ENCODE measurements around the gene ITPRID1. TPM values are rescaled to one million over a fixed set of nuclear protein-coding genes. Genes with fewer than 3 reads are reported as not detected.

ITPRID1 gene
- polyA plus RNA-seq, 3 donors, result not detected

DNA sequence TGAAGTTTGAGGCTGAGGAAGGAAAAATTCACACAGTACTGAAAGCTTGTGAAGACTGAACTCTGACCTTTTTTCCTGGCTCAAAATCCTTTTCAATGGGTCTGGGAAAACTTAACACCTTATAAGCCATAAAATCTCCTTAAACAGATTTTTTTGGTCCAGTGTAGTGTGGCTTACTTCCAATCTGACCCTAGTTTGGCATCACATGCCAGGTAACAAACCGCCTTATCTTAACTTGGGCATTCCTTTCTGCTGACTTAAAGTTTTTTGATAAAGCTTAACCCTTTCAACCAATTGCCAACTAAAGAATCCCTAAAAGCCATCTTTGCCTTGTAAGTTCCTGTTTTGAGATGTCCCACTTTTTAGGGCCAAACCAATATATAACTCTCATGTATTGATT lies 13.2 kb upstream of the ITPRID1 start:
- Mint-ChIP-seq H3K27ac (no peak overlapping the region), H3K27me3 (ENCODE audit: low read depth in 3 of 3) (peaks cover 0 to 7% (median 0%) of the 10 kb centered on the region in 3 donors), H3K4me3 (no peak overlapping the region), H3K4me1 (no peaks in the 10 kb centered on the region), H3K36me3 (no peaks in the 10 kb centered on the region), H3K9me3 (peaks cover 0 to 2% (median 1%) of the 10 kb centered on the region in 7 donors)
- Histone ChIP-seq H3K9me3 (replicated peaks in 1 of 2; ENCODE audit: control insufficient read depth in 1 of 2, insufficient read depth in 1 of 2, low read length in 2 of 2) (no peaks in the 10 kb centered on the region), H3K4me1 (ENCODE audit: control insufficient read depth in 1 of 2, insufficient read depth in 2 of 2, low read length in 2 of 2) (no peaks in the 10 kb centered on the region), H3K9ac (ENCODE audit: insufficient read depth, low read length, poor library complexity, severe bottlenecking) (no peak overlapping the region), H3K27ac (ENCODE audit: low read depth in 1 of 2, low read length in 2 of 2) (no peak overlapping the region), H3K79me2 (ENCODE audit: insufficient read depth, low read length) (no peaks in the 10 kb centered on the region), H3K4me2 (replicated peaks; ENCODE audit: extremely low read depth, low read length, poor library complexity, severe bottlenecking) (no peak overlapping the region), H4K20me1 (ENCODE audit: insufficient read depth, low read length) (no peaks in the 10 kb centered on the region), H3K4me3 (replicated peaks in 1 of 3; ENCODE audit: low read depth in 2 of 3, low read length in 3 of 3) (no peak overlapping the region), H3K27me3 (ENCODE audit: control insufficient read depth in 2 of 2, insufficient read depth in 2 of 2, low read length in 2 of 2) (no peaks in the 10 kb centered on the region), H2AFZ (ENCODE audit: insufficient read depth, low read depth, low read length, poor library complexity, severe bottlenecking) (no peak overlapping the region), H3K36me3 (replicated peaks in 1 of 2; ENCODE audit: control insufficient read depth in 1 of 2, insufficient read depth in 2 of 2, low read length in 2 of 2) (no peaks in the 10 kb centered on the region)
- no peak for DNase-seq
- WGBS (ENCODE audit: insufficient coverage), result no CpG with 5 or more reads among the region's 1 CpG
- TF ChIP-seq, protein P1, sequence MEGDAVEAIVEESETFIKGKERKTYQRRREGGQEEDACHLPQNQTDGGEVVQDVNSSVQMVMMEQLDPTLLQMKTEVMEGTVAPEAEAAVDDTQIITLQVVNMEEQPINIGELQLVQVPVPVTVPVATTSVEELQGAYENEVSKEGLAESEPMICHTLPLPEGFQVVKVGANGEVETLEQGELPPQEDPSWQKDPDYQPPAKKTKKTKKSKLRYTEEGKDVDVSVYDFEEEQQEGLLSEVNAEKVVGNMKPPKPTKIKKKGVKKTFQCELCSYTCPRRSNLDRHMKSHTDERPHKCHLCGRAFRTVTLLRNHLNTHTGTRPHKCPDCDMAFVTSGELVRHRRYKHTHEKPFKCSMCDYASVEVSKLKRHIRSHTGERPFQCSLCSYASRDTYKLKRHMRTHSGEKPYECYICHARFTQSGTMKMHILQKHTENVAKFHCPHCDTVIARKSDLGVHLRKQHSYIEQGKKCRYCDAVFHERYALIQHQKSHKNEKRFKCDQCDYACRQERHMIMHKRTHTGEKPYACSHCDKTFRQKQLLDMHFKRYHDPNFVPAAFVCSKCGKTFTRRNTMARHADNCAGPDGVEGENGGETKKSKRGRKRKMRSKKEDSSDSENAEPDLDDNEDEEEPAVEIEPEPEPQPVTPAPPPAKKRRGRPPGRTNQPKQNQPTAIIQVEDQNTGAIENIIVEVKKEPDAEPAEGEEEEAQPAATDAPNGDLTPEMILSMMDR (IDR thresholded peaks at IDR 0.05), result no peak
- intact Hi-C loops (cut with micrococcal nuclease), result no loop called here

DNA sequence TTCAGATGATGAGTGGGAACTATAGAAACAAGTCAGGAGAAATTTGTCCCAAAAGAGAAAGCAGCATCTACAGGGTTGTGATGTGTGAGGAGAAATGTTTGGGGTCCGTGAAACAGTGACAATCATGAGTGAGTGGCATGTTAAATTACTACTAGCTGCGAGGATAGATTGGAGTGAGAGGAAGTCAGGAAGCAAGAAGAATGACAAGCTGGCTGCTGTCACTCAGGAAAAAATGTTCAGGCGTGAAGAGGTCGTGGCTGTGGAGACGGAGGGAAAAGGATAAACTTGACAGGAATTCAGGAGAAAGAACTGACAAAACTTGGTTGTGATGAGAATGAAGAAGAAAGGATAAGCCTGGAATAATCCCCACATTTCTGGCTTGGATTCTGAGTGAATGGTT lies 5.1 kb upstream of the ITPRID1 start:
- TF ChIP-seq, protein P1 (IDR thresholded peaks at IDR 0.05), result no peak
- Histone ChIP-seq H2AFZ (ENCODE audit: insufficient read depth, low read depth, low read length, poor library complexity, severe bottlenecking) (no peak overlapping the region), H3K27me3 (ENCODE audit: control insufficient read depth in 2 of 2, insufficient read depth in 2 of 2, low read length in 2 of 2) (no peaks in the 10 kb centered on the region), H3K36me3 (replicated peaks in 1 of 2; ENCODE audit: control insufficient read depth in 1 of 2, insufficient read depth in 2 of 2, low read length in 2 of 2) (no peaks in the 10 kb centered on the region), H3K9me3 (replicated peaks in 1 of 2; ENCODE audit: control insufficient read depth in 1 of 2, insufficient read depth in 1 of 2, low read length in 2 of 2) (peaks cover 0 to 3% of the 10 kb centered on the region in 2 donors), H3K4me2 (replicated peaks; ENCODE audit: extremely low read depth, low read length, poor library complexity, severe bottlenecking) (no peak overlapping the region), H3K27ac (ENCODE audit: low read depth in 1 of 2, low read length in 2 of 2) (no peak overlapping the region), H3K4me3 (replicated peaks in 1 of 3; ENCODE audit: low read depth in 2 of 3, low read length in 3 of 3) (no peak overlapping the region), H4K20me1 (ENCODE audit: insufficient read depth, low read length) (no peaks in the 10 kb centered on the region), H3K9ac (ENCODE audit: insufficient read depth, low read length, poor library complexity, severe bottlenecking) (no peak overlapping the region), H3K4me1 (ENCODE audit: control insufficient read depth in 1 of 2, insufficient read depth in 2 of 2, low read length in 2 of 2) (no peaks in the 10 kb centered on the region), H3K79me2 (ENCODE audit: insufficient read depth, low read length) (no peaks in the 10 kb centered on the region)
- Mint-ChIP-seq H3K4me1 (no peaks in the 10 kb centered on the region), H3K27ac (no peak overlapping the region), H3K4me3 (no peak overlapping the region), H3K9me3 (peaks cover 0 to 17% (median 7%) of the 10 kb centered on the region in 7 donors), H3K27me3 (ENCODE audit: low read depth in 3 of 3) (peaks cover 0 to 3% (median 0%) of the 10 kb centered on the region in 3 donors), H3K36me3 (no peaks in the 10 kb centered on the region)
- 74% methylated on average over 5 of the region's 5 CpGs for WGBS (ENCODE audit: insufficient coverage)
- intact Hi-C loops (cut with micrococcal nuclease), result no loop called here
- no peak for DNase-seq
